IMR-90 (cell line): Measurements from ENCODE around the gene C9orf43. TPM values are rescaled to one million over a fixed set of nuclear protein-coding genes. Genes with fewer than 3 reads are reported as not detected.

Experiments
- ATAC-seq: fragments of 200-7000 bp; cut with Tn5 transposase; 2 replicates; pipeline ENCODE4 v1.9.1; 2020; ENCODE audit warnings: low read depth, mild to moderate bottlenecking, moderate library complexity
- BruUV-seq: library from RNA; stranded (reverse); fragments of 400-500 nt; replicated peaks from 2 replicates; lab custom pipeline; 2021; lab: Mats Ljungman, UMichigan
- CTCF ChIA-PET: fragments of 300-600 bp; formaldehyde crosslinking; extraction: SDS; loops from one replicate; lab custom pipeline; 2021; ENCODE audit warnings: antibody characterized with exemption; lab: Yijun Ruan, JAX
- POLR2A ChIA-PET: fragments of 300-600 bp; sonication (Branson Sonifier 250); formaldehyde crosslinking; loops from one replicate; lab custom pipeline; 2022; ENCODE audit warnings: antibody characterized with exemption; ENCODE audit not compliant: unreplicated experiment; lab: Charles Lee
- DNase-seq: peaks from one replicate; pipeline ENCODE4 v3.0.0; 2013
- H2AFZ ChIP-seq: replicated peaks from 2 replicates; pipeline ENCODE3; 2013; ENCODE audit warnings: low read length, mild to moderate bottlenecking; ENCODE audit not compliant: poor library complexity
- H2AK5ac ChIP-seq: 2 replicates; pipeline ENCODE4 v1.6.1; 2013; ENCODE audit warnings: low read depth, low read length, inconsistent platforms
- H2AK9ac ChIP-seq: replicated peaks from 2 replicates; pipeline ENCODE3; 2013; ENCODE audit warnings: mild to moderate bottlenecking, low read depth, low read length, moderate library complexity; ENCODE audit not compliant: poor library complexity
- H2BK120ac ChIP-seq: 2 replicates; pipeline ENCODE4 v1.6.1; 2013; ENCODE audit warnings: low read depth, low read length, inconsistent platforms
- H2BK15ac ChIP-seq: 3 replicates; pipeline ENCODE4 v1.6.1; 2013; ENCODE audit warnings: low read depth, low read length, inconsistent platforms
- H2BK20ac ChIP-seq: 2 replicates; pipeline ENCODE4 v1.6.1; 2013; ENCODE audit warnings: low read depth, mild to moderate bottlenecking, inconsistent platforms, low read length, moderate library complexity
- H2BK5ac ChIP-seq: 2 replicates; pipeline ENCODE4 v1.6.1; 2013; ENCODE audit warnings: mild to moderate bottlenecking, low read depth, low read length, inconsistent platforms; ENCODE audit not compliant: poor library complexity, severe bottlenecking
- H3K14ac ChIP-seq: replicated peaks from 2 replicates; pipeline ENCODE4 v1.6.1; 2013; ENCODE audit warnings: low read depth, low read length, inconsistent platforms
- H3K18ac ChIP-seq: 2 replicates; pipeline ENCODE4 v1.6.1; 2013; ENCODE audit warnings: low read depth, low read length, control low read depth
- H3K23ac ChIP-seq: 2 replicates; pipeline ENCODE4 v1.6.1; 2013; ENCODE audit warnings: low read depth, low read length, inconsistent platforms
- H3K27ac ChIP-seq: 2 replicates; pipeline ENCODE4 v1.5.1; 2013; ENCODE audit warnings: mild to moderate bottlenecking, control low read depth, low read length; ENCODE audit not compliant: insufficient read depth
- H3K27me3 ChIP-seq: 2 replicates; pipeline ENCODE4 v1.6.1; 2013; ENCODE audit warnings: low read length; ENCODE audit not compliant: control insufficient read depth, insufficient read depth
- H3K36me3 ChIP-seq: 2 replicates; pipeline ENCODE4 v1.6.1; 2013; ENCODE audit warnings: low read length, mixed read lengths; ENCODE audit not compliant: control insufficient read depth, insufficient read depth
- H3K4ac ChIP-seq: 2 replicates; pipeline ENCODE4 v1.6.1; 2013; ENCODE audit warnings: low read depth, low read length, inconsistent platforms
- H3K4me1 ChIP-seq: 2 replicates; pipeline ENCODE4 v1.6.1; 2013; ENCODE audit warnings: low read length, mixed read lengths; ENCODE audit not compliant: control insufficient read depth, insufficient read depth
- H3K4me2 ChIP-seq: 2 replicates; pipeline ENCODE4 v1.6.1; 2013; ENCODE audit warnings: low read depth, mild to moderate bottlenecking, control low read depth, low read length, moderate library complexity
- H3K4me3 ChIP-seq: 2 replicates; pipeline ENCODE4 v1.5.1; 2013; ENCODE audit warnings: low read depth, mild to moderate bottlenecking, control low read depth, low read length, moderate library complexity; ENCODE audit not compliant: insufficient read depth
- H3K56ac ChIP-seq: 2 replicates; pipeline ENCODE4 v1.6.1; 2013; ENCODE audit warnings: low read length, inconsistent platforms; ENCODE audit not compliant: insufficient read depth; ENCODE audit errors: extremely low read depth
- H3K79me1 ChIP-seq, 2 experiments: 2 replicates each; pipeline ENCODE4 v1.6.1; 2013; ENCODE audit warnings: low read length in 2 of 2, inconsistent platforms in 1 of 2, low read depth in 1 of 2
- H3K9ac ChIP-seq: 2 replicates; pipeline ENCODE4 v1.6.1; 2013; ENCODE audit warnings: low read depth, low read length, control low read depth
- H3K9me1 ChIP-seq: 2 replicates; pipeline ENCODE4 v1.6.1; 2013; ENCODE audit warnings: low read length, inconsistent platforms; ENCODE audit not compliant: insufficient read depth
- H3K9me3 ChIP-seq: 2 replicates; pipeline ENCODE4 v1.6.1; 2013; ENCODE audit warnings: low read length; ENCODE audit not compliant: control insufficient read depth, insufficient read depth
- H4K20me1 ChIP-seq: 2 replicates; pipeline ENCODE4 v1.6.1; 2013; ENCODE audit warnings: low read length, inconsistent platforms; ENCODE audit not compliant: insufficient read depth
- H4K5ac ChIP-seq: 2 replicates; pipeline ENCODE4 v1.6.1; 2013; ENCODE audit warnings: mild to moderate bottlenecking, low read depth, low read length, control low read depth
- H4K8ac ChIP-seq, 2 experiments: 2 replicates each; pipeline ENCODE4 v1.6.1; 2013; ENCODE audit warnings: low read depth in 2 of 2, low read length in 2 of 2, control low read depth in 1 of 2, inconsistent platforms in 1 of 2
- H4K91ac ChIP-seq: 2 replicates; pipeline ENCODE4 v1.6.1; 2013; ENCODE audit warnings: low read depth, low read length, inconsistent platforms; ENCODE audit not compliant: insufficient read depth
- BHLHE40 ChIP-seq: fragments of 150-350 bp; IDR thresholded peaks from 2 replicates; pipeline ENCODE4 v1.6.1; 2016; ENCODE audit warnings: mild to moderate bottlenecking, low read depth, low read length
- CTCF ChIP-seq: conservative IDR thresholded peaks from 2 replicates; pipeline ENCODE4 v1.5.1; 2012; ENCODE audit warnings: mild to moderate bottlenecking, low read depth, low read length, improper control_type of control experiment
- FOS ChIP-seq: fragments of 150-350 bp; IDR thresholded peaks from 2 replicates; pipeline ENCODE4 v1.6.1; 2016; ENCODE audit warnings: low read depth, low read length
- MAFK ChIP-seq: IDR thresholded peaks from 2 replicates; pipeline ENCODE4 v1.6.1; 2012; ENCODE audit warnings: low read depth, low read length, improper control_type of control experiment
- MAZ ChIP-seq: IDR thresholded peaks from 2 replicates; pipeline ENCODE4 v1.6.1; 2012; ENCODE audit warnings: low read depth, mild to moderate bottlenecking, low read length, improper control_type of control experiment, moderate library complexity, borderline replicate concordance
- NFE2L2 ChIP-seq: fragments of 150-350 bp; IDR thresholded peaks from 2 replicates; pipeline ENCODE4 v1.6.1; 2016; ENCODE audit warnings: low read depth, mild to moderate bottlenecking, low read length
- RCOR1 ChIP-seq: IDR thresholded peaks from 2 replicates; pipeline ENCODE4 v1.6.1; 2012; ENCODE audit warnings: mild to moderate bottlenecking, low read length, improper control_type of control experiment; ENCODE audit not compliant: insufficient replicate concordance
- RFX5 ChIP-seq: IDR thresholded peaks from 2 replicates; pipeline ENCODE4 v1.8.0; 2012; ENCODE audit warnings: low read depth, mild to moderate bottlenecking, low read length, moderate library complexity
- SMC3 ChIP-seq: fragments of 150-350 bp; IDR thresholded peaks from 2 replicates; pipeline ENCODE4 v1.6.1; 2016; ENCODE audit warnings: low read depth, mild to moderate bottlenecking, antibody characterized with exemption, low read length, moderate library complexity
- WGBS, 2 experiments: methylation state at CpG; one replicate each; pipeline versions ENCODE4 v1.1.5 to v1.1.7; 2013; ENCODE audit warnings: missing lambda C conversion rate in 2 of 2; ENCODE audit not compliant: insufficient read length in 1 of 2; ENCODE audit errors: extremely low coverage in 2 of 2; 5-methylcytosine and 5-hydroxymethylcytosine counted together
- dilution Hi-C: fragments of 300-500 bp; cut with HindIII; formaldehyde crosslinking; loops from one replicate; pipeline ENCODE4 v1.14.3; 2018; ENCODE audit warnings: low sequenced_read_pairs; ENCODE audit not compliant: unreplicated experiment
- in situ Hi-C: fragments of 300-500 bp; cut with MboI; formaldehyde crosslinking; loops from 3 replicates; pipeline ENCODE4 v1.14.3; 2019; ENCODE audit warnings: low sequenced_read_pairs, inconsistent platforms, mixed read lengths
- intact Hi-C: fragments of 100-400 bp; cut with micrococcal nuclease; formaldehyde crosslinking; loops from 2 replicates; pipeline ENCODE4 v1.10.0; 2022
- polyA plus RNA-seq, 3 experiments: library from polyadenylated mRNA; depleted of rRNA; stranded (reverse); fragments of >200 nt; gene quantifications; 2 replicates each; pipeline ENCODE4 v1.2.3, GENCODE V29; 2012; ENCODE audit warnings: low replicate concordance in 1 of 3
- total RNA-seq: library from RNA; depleted of rRNA; stranded (reverse); fragments of >200 nt; gene quantifications from 2 replicates; pipeline ENCODE4 v1.2.3, GENCODE V29; 2012

Gene C9orf43
- total and polyA plus RNA-seq, 2 of the 4 experiments (the other 2 are of a cell fraction), result 0.36 to 0.46 TPM

GRCh38 chr9:113476511-113476916 lies 66.0 kb downstream of the C9orf43 start:
- Histone ChIP-seq H3K4me1 (peaks cover 1% of the 10 kb centered on the region; the same call in 1 of the 2 replicates), H2AK5ac (no peak overlapping the region), H3K27me3 (no peaks in the 10 kb centered on the region), H3K9ac (no peak overlapping the region), H3K36me3 (no peaks in the 10 kb centered on the region), H3K56ac (no peak overlapping the region), H2AFZ (no peak overlapping the region), H3K27ac (no peak overlapping the region), H2BK20ac (no peak overlapping the region), H4K5ac (no peak overlapping the region), H3K18ac (no peak overlapping the region), H3K14ac (no peak overlapping the region), H3K4ac (no peak overlapping the region), H2BK120ac (no peak overlapping the region), H3K23ac (no peak overlapping the region), H3K4me3 (no peak overlapping the region), H2AK9ac (no peak overlapping the region), H3K4me2 (no peak overlapping the region), H4K8ac (no peak overlapping the region), H4K91ac (no peak overlapping the region), H2BK5ac (no peak overlapping the region), H3K79me1 (no peaks in the 10 kb centered on the region), H3K9me1 (no peaks in the 10 kb centered on the region), H2BK15ac (no peak overlapping the region), H3K9me3 (no peaks in the 10 kb centered on the region), H4K20me1 (no peaks in the 10 kb centered on the region)
- ChIA-PET POLR2A (no interaction called here), CTCF (no interaction called here)
- no TSS peak for BruUV-seq
- no peak for TF ChIP-seq MAZ
- TF ChIP-seq MAFK, result no peak
- TF ChIP-seq CTCF, result no peak
- TF ChIP-seq SMC3, result no peak
- no peak for TF ChIP-seq RCOR1
- TF ChIP-seq FOS, result no peak
- TF ChIP-seq RFX5, result no peak
- no peak for TF ChIP-seq BHLHE40
- TF ChIP-seq NFE2L2, result no peak
- ATAC-seq (no peak), DNase-seq (no peak)
- dilution Hi-C loops, result no loop called here
- in situ Hi-C loops, result no loop called here
- intact Hi-C loops, result no loop called here
- WGBS, 2 experiments, result 74% methylated on average over 2 of the region's 4 CpGs; no CpG with 5 or more reads in 1 of the 2 experiments
